GM19452 (cell line): ENCODE measurements around the gene MRPL2.

ENCODE experiments used
- ATAC-seq: cut with Tn5 transposase; IDR thresholded peaks from one replicate; pipeline ENCODE4 v1.9.1; 2021; ENCODE audit not compliant: unreplicated experiment

MRPL2 gene

DNA sequence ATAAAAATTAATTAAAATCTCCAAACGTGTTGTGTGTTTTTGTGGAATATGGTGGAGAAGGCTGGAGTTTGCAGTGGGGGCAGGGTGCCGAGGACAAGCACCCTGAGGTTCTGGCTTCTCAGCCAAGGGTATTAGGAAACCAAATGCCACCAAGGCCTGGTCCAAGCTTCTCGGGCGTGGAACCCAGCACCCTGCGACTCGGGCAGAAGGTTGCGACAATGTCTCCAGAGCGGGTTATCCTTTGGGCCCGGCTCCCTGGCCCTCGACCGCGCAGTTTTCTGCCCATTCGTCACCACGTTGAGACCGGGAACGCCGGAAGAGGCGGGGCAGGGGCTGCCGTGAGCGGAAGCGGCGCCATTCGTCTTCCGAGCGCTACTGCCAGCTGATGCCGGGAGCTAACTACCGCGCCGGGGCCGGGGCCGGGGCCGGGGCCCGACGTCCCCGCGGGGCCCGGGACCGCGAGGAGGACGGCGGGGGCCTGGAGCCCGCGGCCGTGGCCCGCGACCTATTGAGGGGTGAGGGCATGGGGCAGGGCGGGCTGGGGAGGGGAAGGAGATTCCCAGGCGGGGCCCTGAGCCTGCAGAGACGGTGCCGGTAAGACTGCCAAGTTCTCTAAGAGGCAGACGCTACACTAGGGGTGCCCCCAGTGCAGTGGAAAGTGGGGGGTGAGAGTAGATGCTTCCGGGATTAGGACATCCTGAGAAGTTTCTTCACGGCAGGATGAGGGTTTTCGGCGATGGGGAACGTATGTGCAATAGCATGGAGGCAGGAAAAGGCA is 37.8 kb downstream of the MRPL2 start, which contains the start of gene RRP36:
TSS of gene RRP36 (plus strand) at position 354 of the 778 bp plus-strand sequence. CDS start at position 386, 32 bp downstream.
- ATAC-seq: peak; percentile 70

DNA sequence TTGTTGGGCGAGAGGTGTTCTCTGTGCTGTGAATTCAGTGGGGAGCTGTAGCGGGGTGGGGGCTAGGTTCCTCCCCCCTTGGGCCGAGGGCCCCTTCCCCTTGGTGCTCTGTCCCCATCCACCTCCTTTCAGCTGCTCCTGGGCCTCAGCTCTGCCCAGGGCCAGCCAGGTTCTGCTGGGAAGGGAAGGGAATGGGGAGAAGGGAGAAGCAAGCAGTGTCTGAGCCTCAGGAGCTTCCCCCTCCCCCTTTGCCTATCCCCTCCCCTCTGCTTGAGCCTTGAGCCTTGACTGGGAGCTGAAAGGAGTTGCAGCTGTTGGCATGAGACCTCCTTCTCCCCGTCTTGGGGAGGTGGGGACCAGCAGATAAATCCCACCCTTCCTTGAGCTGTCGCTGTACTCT is 38.4 kb downstream of the MRPL2 start:
- ATAC-seq: no peak

DNA sequence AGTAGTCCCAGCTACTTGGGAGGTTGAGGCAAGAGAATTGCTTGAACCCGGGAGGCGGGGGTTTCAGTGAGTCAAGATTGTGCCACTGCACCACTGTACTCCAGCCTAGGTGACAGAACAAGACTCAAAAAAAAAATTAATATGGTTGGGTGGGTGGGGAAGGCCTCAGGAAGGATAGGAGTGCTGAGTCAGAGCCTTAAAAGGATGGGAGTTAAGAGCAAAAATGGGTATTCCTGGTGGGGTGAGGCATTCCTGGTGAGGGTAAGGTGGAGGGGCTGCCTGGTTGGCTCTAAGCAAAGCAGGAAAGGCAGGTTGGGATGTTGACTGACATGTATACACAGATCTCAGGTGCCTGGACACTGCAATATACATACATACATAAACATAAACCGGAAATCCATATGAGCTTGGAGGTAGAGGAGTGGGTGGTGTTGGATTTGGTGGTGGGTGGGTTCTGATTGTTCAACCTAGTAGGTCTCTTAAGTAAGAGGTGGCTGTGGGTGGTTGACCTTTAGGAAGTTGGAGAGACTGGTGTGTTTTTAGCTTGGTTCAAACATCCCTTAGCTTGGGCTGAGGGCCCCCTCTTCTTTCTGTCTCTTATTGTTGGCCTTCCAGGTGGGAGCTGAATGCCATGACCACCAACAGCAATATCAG is 39.1 kb downstream of the MRPL2 start:
- no peak for ATAC-seq

DNA sequence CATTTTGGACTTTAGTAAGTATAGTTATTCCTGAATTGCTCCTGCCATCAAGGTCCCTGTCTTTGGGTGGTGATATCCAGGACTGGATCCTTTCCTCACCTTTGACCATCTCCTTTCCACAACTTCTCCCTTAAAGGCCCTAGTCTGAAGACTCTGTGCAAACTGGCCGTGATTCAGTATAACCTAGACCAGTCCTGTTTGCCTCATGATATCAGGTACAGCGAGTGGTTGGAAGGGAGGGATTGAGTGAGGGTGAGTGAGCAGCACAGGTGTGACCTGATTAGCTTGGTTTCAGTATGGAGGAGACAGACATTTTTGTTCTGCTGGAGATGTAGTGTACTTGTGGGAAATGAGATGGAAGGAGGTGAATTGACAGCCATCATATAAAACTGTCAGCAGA is 40.1 kb downstream of the MRPL2 start:
- ATAC-seq: no peak

DNA sequence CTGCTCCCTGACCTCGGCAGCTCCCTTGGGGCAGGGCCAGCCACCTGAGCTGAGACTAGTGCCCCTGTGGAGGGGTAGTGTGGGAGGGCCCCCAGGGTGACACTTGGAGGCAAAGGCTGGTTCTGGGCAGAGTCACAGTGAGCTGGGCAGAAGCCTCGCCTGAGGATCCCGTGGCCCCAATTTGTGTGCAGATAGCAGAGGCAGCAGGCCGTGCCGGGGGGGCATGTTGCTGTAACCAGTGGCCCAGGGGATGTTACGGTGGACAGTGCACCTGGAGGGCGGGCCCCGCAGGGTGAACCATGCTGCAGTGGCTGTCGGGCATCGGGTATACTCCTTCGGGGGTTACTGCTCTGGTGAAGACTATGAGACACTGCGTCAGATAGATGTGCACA is 42.3 kb downstream of the MRPL2 start:
- no peak for ATAC-seq

DNA sequence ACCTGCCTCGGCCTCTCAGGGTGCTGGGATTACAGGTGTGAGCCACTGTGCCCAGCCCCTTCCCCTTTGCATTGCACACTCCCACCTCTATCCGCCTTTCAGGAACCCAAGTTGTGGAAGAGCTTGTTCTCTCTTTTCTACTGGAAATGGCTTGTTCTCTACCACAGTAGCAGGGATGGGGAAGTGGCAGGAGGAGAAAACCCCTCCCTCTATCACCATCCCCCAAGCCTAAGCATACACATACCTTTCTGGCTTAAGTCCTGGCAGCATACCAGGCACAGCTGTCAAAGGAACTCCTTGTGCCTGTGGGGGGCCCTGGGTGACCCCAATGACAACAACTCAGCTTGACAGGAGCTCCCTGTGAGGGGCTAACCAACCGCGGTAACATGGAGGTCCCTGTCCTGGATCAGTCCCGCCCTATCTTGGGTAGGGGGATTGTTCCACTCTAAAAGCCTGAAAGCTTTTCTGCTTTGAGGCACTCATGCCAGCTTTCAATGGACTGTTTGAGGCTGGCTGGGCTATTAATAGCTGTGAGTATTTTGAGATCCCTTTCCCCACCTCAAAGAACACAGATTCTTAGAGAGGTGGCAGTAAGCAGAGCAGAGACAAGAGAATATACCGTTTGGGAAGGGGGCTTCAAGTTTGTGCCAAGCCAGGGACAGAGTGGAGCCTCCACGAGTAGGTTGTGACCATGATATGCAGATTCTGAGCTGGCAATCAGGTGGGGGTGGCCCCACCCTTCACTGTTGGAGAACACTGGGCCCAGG is 42.9 kb downstream of the MRPL2 start:
- ATAC-seq: no peak

DNA sequence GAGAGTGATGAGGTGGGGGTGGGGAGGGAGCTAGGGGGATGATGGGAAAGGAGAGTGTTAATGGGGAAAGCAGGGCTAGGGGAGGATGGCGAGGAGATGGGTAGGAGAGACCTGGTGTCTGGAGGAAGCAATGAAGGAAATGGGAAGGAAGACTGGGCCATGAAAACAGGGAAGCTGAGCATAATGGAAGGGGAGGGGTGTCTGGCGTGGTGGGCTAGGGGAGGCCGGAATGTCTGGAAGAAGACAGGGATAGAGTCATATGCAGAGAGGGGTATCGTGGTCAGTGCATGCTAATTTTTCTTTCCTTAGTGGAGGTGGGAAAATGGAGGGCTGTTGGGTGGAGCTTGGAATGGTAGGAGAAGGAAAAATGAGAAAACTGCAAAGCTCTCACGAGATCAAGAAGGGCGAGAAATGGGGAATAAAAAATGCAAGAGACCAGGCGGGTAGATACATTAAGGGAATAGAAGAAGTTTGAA is 44.8 kb downstream of the MRPL2 start:
- ATAC-seq: no peak

DNA sequence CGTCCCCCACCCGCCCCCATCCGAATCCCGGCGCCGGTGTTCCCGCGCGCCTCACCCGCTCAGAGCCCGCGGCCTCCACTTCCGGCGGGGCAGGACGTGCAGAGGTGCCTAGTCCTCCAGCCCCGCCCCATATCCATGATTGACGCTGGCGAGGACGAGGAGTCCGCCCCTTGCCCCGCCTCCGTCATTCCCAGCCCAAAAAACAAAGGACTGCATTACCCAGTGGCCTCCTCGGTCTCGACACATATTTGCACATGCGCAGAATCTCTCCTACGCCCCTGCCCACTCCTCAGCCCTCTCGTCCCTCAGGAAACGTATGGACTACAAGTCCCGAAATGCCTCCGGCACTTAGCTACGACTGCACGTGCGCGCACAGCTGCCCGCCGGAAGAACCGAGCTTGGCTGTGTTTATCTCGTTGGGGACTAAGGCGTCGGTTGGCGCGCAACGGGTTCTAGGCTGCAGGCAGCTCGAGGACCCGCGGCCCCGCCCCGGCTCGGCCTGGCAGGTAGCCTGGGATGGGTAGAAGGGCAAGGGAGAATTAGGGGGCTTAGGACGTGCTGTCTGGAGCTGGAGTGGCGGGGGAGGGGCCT is 45.3 kb downstream of the MRPL2 start, which contains the start of the genes KLHDC3 and MEA1:
TSS of gene KLHDC3 (plus strand) at position 407 of the 591 bp plus-strand sequence. CDS start 2,944 bp downstream, outside the sequence.
TSS of gene MEA1 (minus strand) at position 104 of the 591 bp plus-strand sequence. CDS start 133 bp downstream, outside the sequence.
- ATAC-seq: peak; percentile 91

DNA sequence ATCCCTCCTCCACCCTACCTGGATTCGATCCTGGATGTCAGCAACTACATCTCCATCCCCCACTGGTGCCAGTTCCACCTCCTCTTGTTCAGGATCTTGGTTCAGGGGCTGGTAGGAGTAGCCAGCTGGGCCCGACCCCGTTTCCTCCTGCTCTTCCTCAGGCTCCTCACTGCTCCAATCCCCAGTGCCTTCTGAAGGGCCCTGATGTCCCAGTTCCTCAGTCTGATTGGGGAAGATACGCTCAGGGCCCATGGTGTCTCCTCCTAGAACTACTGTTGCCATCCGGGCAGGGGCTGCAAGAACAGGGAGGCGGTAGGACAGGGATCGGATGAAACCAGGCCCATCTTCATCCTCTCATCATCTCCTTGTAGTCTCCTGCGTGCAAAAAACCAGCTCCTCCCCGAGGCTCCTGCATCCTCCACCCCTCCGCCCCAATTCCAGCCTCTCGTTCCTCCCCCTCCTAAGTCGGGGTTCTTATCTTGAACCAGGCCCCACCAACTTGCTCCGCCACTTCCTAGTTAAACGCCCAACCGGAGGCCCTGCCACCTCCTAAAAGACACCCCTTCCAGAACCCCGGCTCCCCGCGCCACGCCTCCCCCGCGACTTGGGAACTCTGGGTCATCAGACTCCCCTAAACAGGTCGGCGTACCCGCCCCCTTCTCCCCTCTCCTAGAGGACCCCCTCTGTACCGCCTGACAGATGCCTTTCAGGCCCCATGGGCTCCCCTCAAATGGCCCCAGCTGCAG is 46.0 kb downstream of the MRPL2 start:
- no peak for ATAC-seq

DNA sequence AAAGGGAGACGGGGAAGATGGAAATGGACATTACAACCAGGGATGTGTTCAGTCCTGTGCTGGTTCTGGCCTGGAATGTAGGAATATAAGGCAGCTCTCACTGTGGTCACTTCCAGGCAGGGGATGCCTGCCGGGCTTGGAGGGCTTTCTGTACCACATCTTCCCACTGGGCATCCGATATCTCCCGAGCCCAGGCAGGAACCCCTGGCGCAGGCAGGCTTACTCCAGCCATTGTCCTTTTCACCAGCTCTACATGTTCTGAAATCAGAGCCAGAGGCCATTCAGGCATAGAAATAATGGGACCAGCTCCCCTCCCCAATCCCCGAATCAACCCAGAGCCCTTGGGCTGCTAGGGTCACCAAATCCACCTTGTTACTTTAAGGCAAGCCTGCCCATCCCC is 46.9 kb downstream of the MRPL2 start:
- ATAC-seq: no peak

DNA sequence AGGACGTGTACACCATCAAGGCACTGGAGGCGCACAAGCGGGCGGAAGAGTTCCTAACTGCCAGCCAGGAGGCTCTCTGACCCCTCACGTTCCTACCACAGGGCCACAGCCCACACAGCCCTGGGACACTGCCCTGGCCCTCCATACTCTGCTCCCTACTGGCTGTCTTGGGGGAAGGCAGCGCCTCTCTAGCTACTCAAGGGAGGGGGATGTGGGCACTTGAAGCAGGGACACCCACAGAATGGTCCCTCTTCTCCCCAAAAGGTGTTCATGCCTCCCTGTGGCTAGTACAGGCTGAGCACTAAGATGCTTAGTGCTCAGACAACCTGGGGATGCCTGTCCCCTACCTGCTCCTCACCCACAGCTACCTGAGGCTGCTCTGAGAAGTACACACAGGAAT is 48.0 kb downstream of the MRPL2 start:
- no peak for ATAC-seq

DNA sequence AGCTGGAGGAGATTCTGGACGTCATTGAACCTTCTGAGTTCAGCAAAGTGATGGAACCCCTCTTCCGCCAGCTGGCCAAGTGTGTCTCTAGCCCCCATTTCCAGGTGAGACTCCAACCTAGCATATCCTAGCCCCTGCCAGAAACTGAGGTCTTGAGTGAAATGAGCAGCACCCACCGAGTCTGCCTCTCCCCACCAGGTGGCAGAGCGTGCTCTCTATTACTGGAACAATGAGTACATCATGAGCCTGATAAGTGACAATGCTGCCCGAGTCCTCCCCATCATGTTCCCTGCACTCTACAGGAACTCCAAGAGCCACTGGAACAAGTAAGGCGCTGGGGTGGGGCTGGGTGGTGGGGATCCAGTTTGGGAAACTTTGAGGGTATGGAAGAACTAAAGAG is 50.1 kb downstream of the MRPL2 start:
- no peak for ATAC-seq

DNA sequence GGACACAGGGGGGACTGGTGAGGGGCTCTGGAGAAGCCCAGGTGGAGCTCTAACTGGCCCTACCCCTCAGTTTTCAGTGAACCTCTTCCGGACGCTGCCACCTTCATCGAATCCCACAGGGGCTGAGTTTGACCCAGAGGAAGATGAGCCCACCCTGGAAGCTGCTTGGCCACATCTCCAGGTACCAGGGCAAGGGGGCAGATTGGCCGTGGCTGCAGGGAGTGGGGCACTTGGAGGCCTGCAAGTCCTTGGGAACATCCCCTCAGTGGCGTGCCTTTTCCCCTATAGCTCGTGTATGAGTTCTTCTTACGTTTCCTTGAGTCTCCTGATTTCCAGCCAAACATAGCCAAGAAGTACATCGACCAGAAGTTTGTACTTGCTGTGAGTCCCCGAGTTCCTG is 52.1 kb downstream of the MRPL2 start:
- no peak for ATAC-seq

DNA sequence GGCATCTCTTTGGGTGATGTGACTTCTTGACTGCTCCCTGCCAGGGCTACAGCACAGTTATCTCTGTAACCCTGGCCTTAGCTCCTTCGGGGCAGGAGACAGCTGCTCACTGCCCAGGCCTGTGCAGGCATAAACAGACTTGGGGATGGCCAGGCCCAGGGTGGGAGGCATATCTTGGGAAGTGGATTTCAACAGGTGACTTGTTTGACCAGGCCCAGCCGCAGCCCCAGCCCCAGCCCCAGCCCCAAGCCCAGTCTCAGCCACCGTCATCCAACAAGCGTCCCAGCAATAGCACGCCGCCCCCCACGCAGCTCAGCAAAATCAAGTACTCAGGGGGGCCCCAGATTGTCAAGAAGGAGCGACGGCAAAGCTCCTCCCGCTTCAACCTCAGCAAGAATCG is 53.0 kb downstream of the MRPL2 start:
- no peak for ATAC-seq

DNA sequence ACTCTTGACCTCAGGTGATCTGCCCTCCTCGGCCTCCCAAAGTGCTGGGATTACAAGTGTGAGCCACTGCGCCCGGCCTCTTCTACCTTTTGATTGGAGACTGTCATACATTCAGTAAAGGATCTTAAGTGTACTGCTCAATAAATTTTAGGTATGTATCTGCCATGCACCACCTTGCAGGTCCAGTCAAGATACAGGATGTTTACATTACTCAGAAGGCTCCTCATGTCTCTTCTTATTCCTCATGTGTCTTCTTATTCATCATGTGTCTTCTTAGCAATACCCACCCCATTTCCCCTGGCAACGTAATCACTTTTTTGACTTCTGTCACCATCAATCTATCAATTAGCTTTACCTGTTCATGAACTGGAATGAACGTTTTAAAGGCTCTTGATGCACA is 53.4 kb downstream of the MRPL2 start:
- no peak for ATAC-seq
